Panc1 (cell line): Measurements from ENCODE around the gene TMEM235. TPM values are rescaled to one million over a fixed set of nuclear protein-coding genes. Genes with fewer than 3 reads are reported as not detected.

Source experiments
- ATAC-seq: fragments of 200-7000 bp; cut with Tn5 transposase; 2 replicates; pipeline ENCODE4 v1.9.1; 2020; ENCODE audit warnings: mild to moderate bottlenecking, moderate library complexity
- BruUV-seq: library from RNA; stranded (reverse); fragments of 400-500 nt; replicated peaks from 2 replicates; lab custom pipeline; 2021; lab: Mats Ljungman, UMichigan
- CTCF ChIA-PET: fragments of 300-600 bp; sonication (Branson Sonifier 250); formaldehyde crosslinking; loops from one replicate; lab custom pipeline; 2022; ENCODE audit warnings: antibody characterized with exemption; lab: Charles Lee
- POLR2A ChIA-PET: fragments of 300-600 bp; sonication (Branson Sonifier 250); formaldehyde crosslinking; loops from one replicate; lab custom pipeline; 2022; ENCODE audit warnings: antibody characterized with exemption; lab: Charles Lee
- DNase-seq: peaks from one replicate; pipeline ENCODE4 v3.0.0-alpha.2; 2010; ENCODE audit warnings: low read depth, low spot score
- H3K27ac ChIP-seq: 2 replicates; pipeline ENCODE4 v1.5.1; 2011; ENCODE audit warnings: mild to moderate bottlenecking, low read length, inconsistent platforms
- H3K27me3 ChIP-seq: fragments of 200-500 bp; sonication (Bioruptor generic); 2 replicates; pipeline ENCODE4 v1.6.0; 2014; ENCODE audit warnings: low read length, inconsistent platforms; ENCODE audit not compliant: control insufficient read depth, insufficient read depth
- H3K36me3 ChIP-seq: fragments of 200-500 bp; sonication (Bioruptor generic); 2 replicates; pipeline ENCODE4 v1.5.1; 2014; ENCODE audit warnings: inconsistent platforms, mild to moderate bottlenecking, low read length, moderate library complexity; ENCODE audit not compliant: control insufficient read depth, insufficient read depth
- H3K4me1 ChIP-seq: 2 replicates; pipeline ENCODE4 v1.5.1; 2011; ENCODE audit warnings: inconsistent platforms, mild to moderate bottlenecking, low read length, moderate library complexity; ENCODE audit not compliant: control insufficient read depth, insufficient read depth
- H3K4me3 ChIP-seq, 2 experiments: 2 replicates each; pipeline ENCODE4 v1.5.1; 2011 to 2012; ENCODE audit warnings: low read depth in 2 of 2, low read length in 2 of 2, mild to moderate bottlenecking in 2 of 2, inconsistent platforms in 1 of 2, moderate library complexity in 1 of 2
- H3K9me3 ChIP-seq: fragments of 200-500 bp; sonication (Bioruptor generic); 2 replicates; pipeline ENCODE4 v1.5.1; 2014; ENCODE audit warnings: low read depth, mild to moderate bottlenecking, inconsistent platforms, low read length, moderate library complexity; ENCODE audit not compliant: control insufficient read depth, insufficient read depth
- POLR2AphosphoS5 ChIP-seq: IDR thresholded peaks from 2 replicates; pipeline ENCODE4 v1.6.1; 2012; ENCODE audit warnings: mild to moderate bottlenecking, low read depth, low read length, moderate library complexity
- REST ChIP-seq, 2 experiments: IDR thresholded peaks; 2 replicates each; pipeline ENCODE4 v1.6.1; 2011 to 2012; ENCODE audit warnings: low read depth in 2 of 2, control low read depth in 1 of 2, low read length in 1 of 2, mild to moderate bottlenecking in 1 of 2, moderate library complexity in 1 of 2; ENCODE audit not compliant: insufficient read depth in 1 of 2
- SIN3A ChIP-seq: IDR thresholded peaks from 2 replicates; pipeline ENCODE4 v1.6.1; 2012; ENCODE audit warnings: low read depth, mild to moderate bottlenecking, low read length, moderate library complexity, borderline replicate concordance; ENCODE audit not compliant: insufficient read depth
- TCF7L2 ChIP-seq: IDR thresholded peaks from 2 replicates; pipeline ENCODE4 v1.6.1; 2011; ENCODE audit warnings: mild to moderate bottlenecking, low read depth, low read length, inconsistent platforms
- in situ Hi-C: cut with HindIII; loops from 2 replicates; pipeline ENCODE4 v1.10.0; 2016; ENCODE audit warnings: low sequenced_read_pairs, low pct_unique_long_range_greater_than_20kb
- intact Hi-C: fragments of 100-400 bp; cut with micrococcal nuclease; formaldehyde crosslinking; loops from one replicate; pipeline ENCODE4 v1.10.0; 2022; ENCODE audit not compliant: unreplicated experiment
- total RNA-seq: library from RNA; stranded (reverse); gene quantifications from one replicate; pipeline ENCODE4 v1.2.1, GENCODE V29; 2021; ENCODE audit not compliant: unreplicated experiment
- TF ChIP-seq, protein P1 (sequence below): fragments of 450-650 bp; IDR thresholded peaks from 2 replicates; pipeline ENCODE4 v1.5.1; 2017; ENCODE audit warnings: mild to moderate bottlenecking

TMEM235 gene
- total RNA-seq, 1 experiment from 2014 or later, result not detected

- ATAC-seq, result peak; percentile 62
- H3K4me1 ChIP-seq, result peaks cover 35% of the 10 kb centered on the region
- H3K4me3 ChIP-seq, result peak overlapping the region in 1 of 2 experiments; percentile 24; a peak in 1 of 4 replicates
- POLR2A ChIA-PET, result no interaction called here
- intact Hi-C loops, result no loop called here
- BruUV-seq, result no TSS peak
- CTCF ChIA-PET, result interaction anchor here (0.8 kb wide), 1 partner anchor 21 kb away, joined by 3 read pairs; no protein-coding TSS in a partner anchor
- DNase-seq, result no peak
- in situ Hi-C loops, result no loop called here
- TF ChIP-seq, protein P1, sequence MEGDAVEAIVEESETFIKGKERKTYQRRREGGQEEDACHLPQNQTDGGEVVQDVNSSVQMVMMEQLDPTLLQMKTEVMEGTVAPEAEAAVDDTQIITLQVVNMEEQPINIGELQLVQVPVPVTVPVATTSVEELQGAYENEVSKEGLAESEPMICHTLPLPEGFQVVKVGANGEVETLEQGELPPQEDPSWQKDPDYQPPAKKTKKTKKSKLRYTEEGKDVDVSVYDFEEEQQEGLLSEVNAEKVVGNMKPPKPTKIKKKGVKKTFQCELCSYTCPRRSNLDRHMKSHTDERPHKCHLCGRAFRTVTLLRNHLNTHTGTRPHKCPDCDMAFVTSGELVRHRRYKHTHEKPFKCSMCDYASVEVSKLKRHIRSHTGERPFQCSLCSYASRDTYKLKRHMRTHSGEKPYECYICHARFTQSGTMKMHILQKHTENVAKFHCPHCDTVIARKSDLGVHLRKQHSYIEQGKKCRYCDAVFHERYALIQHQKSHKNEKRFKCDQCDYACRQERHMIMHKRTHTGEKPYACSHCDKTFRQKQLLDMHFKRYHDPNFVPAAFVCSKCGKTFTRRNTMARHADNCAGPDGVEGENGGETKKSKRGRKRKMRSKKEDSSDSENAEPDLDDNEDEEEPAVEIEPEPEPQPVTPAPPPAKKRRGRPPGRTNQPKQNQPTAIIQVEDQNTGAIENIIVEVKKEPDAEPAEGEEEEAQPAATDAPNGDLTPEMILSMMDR, result no peak
- no peak for TF ChIP-seq TCF7L2
- no peak for TF ChIP-seq POLR2AphosphoS5
- TF ChIP-seq SIN3A, result no peak
- no peak for TF ChIP-seq REST (IDR thresholded peaks at IDR 0.05; ENCODE audit: insufficient read depth in 1 of 2, low read depth in 2 of 2, low read length in 1 of 2)
- H3K36me3 ChIP-seq, result no peaks in the 10 kb centered on the region
- H3K9me3 ChIP-seq, result no peaks in the 10 kb centered on the region
- H3K27me3 ChIP-seq, result no peaks in the 10 kb centered on the region
- H3K27ac ChIP-seq, result no peak overlapping the region
Observed at GRCh38 chr17:78272181-78272913, 40.9 kb downstream of the TMEM235 start.

DNA sequence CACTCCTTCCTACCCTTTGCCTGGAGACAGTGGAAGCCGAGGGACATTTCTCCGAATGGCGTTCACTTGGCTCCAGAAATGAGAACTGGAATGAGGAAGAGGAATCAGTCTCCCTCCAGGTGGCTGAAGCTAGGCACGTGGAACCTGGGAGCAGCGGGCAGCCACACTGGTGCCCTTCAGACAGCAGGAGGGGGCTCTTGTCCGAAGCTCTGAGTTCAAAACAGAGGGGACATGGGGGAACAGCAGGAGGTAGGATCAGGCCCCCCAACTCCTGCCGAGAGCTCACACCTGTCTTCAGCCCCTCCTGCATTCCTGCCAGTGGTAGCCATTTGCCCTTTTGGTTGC is 41.5 kb downstream of the TMEM235 start:
- Histone ChIP-seq H3K27me3 (no peaks in the 10 kb centered on the region), H3K36me3 (no peaks in the 10 kb centered on the region), H3K4me1 (peaks cover 35% of the 10 kb centered on the region), H3K9me3 (no peaks in the 10 kb centered on the region), H3K27ac (no peak overlapping the region), H3K4me3 (no peak overlapping the region; a peak in 1 of 4 replicates)
- POLR2A ChIA-PET, result no interaction called here
- no TSS peak for BruUV-seq
- intact Hi-C loops, result no loop called here
- ATAC-seq (no peak), DNase-seq (no peak)
- in situ Hi-C loops, result no loop called here
- CTCF ChIA-PET, result interaction anchor here (0.8 kb wide), 1 partner anchor 21 kb away, joined by 3 read pairs; no protein-coding TSS in a partner anchor
- TF ChIP-seq SIN3A, result no peak
- no peak for TF ChIP-seq TCF7L2
- TF ChIP-seq, protein P1, result no peak
- no peak for TF ChIP-seq REST (IDR thresholded peaks at IDR 0.05; ENCODE audit: insufficient read depth in 1 of 2, low read depth in 2 of 2, low read length in 1 of 2)
- no peak for TF ChIP-seq POLR2AphosphoS5
